Stimulated activated CD8-positive, alpha-beta memory T cell treated with anti-CD3 and anti-CD28 coated beads, Interleukin-7, amount 100 ng/mL, for 1 hour (primary cell): ENCODE measurements around the gene SUMO2.
A peak's percentile ranks its signal among the peaks of the same experiment; 100 is the strongest.
"Not testable (repeated sequence)": the region's sequence is repeated elsewhere in the genome, so short reads cannot be mapped to it uniquely, and the experiment has no call there.

ENCODE experiments used
- DNase-seq, 2 donors: peaks; one replicate each; pipeline ENCODE4 v3.0.0-alpha.2; 2020; ENCODE audit warnings: low read depth in 2 of 2

SUMO2 gene

DNA sequence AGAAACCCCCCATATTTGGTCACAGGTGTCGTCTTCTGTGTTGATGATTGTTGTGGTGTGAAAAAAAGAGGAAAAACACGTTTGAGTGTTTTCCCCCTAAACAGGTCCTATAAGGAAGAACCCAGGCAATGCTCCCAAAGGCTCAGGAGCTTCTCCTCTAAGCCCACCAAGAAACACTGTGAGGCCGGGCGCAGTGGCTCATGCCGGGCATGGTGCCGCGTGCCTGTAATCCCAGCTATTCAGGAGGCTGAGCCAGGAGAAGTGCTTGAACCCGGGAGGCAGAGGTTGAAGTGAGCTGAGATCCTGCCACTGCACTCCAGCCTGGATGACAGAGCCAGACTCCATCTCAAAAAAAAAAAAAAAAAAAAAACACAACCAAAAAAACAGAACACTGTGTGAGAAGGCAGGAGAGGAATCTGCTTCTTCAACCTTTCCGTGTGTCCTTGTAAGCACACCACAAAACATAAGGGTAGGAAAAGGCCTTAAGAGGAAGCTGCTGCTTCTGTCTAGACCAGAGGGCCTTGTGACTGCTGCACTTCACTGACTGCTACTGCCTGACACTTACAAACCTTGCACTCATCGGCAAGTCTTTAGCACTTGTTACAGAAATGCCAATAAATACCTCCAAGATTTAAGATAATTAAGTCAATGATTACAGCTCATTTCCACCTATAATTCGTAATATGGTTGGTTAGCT lies 37.8 kb downstream of the SUMO2 start:
- DNase-seq, result no peak

DNA sequence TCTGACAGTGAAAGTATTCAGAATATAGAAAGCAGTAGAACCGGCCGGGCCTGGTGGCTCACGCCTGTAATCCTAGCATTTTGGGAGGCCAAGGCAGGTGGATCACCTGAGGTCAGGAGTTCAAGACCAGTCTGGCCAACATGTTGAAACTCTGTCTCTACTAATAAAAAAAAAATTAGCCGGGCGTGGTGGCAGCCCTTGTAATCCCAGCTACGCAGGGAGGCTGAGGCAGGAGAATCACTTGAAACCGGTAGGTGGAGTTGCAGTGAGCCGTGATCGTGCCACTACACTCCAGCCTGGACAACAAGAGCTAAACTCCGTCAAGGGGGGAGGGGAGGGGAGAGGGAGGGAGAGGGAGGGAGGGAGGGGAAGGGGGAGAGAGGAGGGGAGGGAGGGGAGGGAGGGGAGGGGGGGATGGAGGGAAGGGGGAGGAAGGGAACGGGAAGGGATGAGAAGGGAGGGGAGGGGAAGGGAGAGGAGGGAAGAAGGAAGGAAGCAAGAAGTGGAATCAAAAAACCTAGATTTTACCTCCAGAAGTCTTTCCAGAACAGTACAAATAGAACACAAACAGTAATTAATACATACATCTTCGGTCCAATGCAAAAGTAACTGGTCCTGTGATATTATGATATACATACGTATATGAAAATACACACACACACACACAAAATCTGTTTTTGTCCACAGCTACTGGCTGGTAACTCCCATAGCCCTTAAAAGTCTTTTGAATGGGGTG lies 40.4 kb downstream of the SUMO2 start:
- DNase-seq, result no peak

DNA sequence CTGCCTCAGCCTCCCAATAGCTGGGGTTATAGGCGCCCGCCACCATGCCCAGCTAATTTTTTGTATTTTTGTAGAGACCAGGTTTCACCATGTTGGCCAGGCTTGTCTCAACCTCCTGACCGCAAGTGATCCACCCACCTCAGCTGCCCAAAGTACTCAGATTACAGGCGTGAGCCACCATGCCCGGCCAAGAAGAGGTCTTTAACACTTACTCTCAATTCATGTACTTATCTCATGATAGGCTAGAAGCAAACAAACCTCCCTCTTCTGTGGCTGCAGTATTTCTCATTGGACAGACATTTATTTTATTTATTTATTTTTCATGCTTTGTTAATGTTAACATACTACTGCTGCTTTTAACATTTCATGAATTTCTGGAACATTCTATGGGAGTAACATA lies 44.2 kb downstream of the SUMO2 start:
- no peak for DNase-seq

DNA sequence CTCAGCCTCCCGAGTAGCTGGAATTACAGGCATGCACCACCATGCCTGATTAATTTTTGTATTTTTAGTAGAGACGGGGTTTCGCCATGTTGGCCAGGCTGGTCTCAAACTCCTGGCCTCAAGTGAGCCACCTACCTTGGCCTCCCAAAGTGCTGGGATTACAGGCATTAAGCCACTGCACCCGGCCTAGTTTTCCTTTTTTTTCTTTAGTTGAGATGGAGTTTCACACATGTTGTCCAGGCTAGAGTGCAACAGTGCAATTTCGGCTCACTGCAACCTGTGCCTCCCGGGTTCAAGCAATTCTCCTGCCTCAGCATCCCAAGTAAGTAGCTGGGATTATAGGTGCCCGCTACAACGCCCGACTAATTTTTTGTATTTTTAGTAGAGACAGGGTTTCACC lies 45.0 kb downstream of the SUMO2 start:
- DNase-seq, result not testable (repeated sequence)

DNA sequence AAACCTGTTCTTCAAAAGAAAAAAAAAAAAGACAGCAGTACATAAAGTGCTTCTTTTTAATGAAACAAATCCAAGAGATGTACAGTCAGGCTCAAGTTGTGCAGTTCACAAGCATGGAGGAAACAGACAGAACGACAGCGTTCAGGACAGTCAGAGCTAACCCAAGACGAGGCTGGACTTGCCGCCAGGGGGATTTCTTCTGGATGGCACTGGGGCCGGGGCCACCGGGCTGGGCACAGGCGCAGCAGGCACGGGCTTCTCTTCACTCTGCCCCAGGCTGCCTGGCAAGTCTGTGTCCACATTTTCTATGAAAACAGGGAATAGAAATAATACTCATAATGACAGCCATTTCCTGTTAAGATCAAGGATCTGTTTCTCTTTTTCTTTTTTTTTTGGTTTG lies 46.8 kb downstream of the SUMO2 start:
- no peak for DNase-seq

DNA sequence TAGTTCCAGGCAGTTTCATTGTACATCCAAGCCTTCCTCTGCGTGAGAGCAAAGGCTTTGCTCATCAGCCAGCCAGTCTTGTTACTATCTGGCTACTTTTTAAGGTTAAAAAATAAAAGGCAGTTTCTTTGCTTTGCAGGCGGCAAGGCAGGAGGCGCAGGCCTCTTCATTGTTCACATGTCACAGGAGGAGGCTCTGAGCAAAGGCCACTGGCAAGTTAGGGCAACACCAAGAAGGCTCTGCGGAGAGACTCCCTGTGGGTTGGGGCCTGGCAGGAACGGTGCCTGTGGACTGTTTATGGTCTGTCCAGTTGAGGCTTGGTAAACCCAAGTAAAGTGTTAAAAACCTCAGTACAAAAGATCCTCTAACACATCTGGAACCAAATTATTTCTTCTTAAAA lies 47.3 kb downstream of the SUMO2 start:
- no peak for DNase-seq

DNA sequence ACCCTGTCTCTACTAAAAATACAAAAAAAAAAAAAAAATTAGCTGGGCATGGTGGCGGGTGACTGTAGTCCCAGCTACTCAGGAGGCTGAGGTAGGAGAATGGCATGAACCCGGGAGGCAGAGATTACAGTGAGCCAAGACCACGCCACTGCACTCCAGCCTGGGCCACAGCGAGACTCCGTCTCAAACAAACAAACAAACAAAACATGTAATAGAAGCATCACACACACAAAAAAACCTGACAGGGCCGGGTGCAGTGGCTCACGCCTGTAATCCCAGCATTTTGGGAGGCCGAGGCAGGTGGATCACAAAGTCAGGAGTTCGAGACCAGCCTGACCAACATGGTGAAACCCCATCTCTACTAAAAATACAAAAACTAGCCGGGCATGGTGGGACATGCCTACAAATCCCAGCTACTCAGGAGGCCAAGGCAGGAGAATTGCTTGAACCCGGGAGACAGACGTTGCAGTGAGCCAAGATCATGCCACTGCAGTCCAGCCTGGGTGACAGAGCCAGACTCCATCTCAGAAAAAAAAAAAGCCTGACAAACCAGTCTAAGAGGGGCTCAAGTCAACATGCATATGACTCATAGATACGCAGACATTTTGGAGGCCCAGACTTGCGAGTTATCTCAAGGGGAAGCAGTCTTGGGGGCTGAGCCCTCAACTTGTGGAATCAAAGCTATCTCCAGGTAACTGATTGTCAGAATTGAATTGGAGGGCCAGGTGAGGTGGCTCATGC lies 49.0 kb downstream of the SUMO2 start:
- DNase-seq, result not testable (repeated sequence)

DNA sequence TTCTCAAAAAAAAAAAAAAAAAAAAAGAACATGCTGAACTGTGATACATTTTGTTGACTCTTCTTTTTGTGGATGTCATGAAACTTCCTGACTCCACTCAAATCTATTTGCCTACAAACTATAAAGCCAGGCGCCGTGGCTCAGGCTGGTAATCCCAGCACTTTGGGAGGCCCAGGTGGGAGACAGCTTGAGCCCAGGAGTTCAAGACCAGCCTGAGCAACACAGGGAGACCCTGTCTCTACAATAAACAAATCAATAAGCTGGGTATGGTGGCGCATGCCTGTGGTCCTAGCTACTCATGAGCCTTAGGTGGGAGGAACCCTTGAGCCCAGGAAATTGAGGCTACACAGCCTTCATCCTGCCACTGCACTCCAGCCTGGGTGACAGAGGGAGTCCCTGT lies 49.8 kb downstream of the SUMO2 start:
- DNase-seq, result no peak

DNA sequence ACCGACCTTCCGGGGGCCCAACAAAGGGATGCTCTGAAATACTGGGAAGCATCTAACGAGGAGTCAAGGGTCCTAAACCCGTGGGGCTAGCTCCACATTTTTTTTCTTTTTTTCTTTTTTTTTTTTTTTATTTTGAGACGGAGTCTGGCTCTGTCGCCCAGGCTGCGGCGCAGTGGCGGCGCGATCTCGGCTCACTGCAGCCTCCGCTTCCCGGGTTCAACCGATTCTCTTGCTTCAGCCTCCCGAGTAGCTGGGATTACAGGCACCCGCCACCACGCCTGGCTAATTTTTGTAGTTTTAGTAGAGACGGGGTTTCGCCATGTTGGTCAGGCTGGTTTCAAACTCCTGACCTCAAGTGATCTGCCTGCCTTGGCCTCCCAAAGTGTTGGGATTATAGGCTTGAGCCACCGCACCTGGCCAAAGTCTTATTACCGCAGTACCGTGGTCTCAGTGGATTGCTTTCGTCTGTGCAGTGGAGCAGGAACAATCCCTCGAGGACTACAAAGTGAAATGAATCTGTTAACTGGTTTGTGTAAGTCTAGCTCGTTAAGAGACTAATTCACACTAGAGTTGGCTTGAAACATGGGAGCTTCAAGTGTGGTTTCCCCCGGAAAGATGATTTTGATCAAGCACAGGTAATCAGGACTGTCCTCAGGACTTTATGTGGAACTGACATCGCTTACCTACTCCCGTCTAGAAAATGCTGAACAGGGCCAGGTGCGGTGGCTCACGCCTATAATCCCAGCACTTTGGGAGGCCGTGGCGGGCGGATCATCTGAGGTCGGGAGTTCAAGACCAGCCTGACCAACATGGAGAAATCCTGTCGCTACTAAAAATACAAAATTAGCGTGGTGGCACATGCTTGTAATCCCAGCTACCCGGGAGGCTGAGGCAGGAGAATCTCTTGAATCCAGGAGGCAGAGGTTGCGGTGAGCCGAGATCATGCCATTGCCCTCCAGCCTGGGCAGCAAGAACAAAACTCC lies 50.5 kb downstream of the SUMO2 start:
- not testable (repeated sequence) for DNase-seq

DNA sequence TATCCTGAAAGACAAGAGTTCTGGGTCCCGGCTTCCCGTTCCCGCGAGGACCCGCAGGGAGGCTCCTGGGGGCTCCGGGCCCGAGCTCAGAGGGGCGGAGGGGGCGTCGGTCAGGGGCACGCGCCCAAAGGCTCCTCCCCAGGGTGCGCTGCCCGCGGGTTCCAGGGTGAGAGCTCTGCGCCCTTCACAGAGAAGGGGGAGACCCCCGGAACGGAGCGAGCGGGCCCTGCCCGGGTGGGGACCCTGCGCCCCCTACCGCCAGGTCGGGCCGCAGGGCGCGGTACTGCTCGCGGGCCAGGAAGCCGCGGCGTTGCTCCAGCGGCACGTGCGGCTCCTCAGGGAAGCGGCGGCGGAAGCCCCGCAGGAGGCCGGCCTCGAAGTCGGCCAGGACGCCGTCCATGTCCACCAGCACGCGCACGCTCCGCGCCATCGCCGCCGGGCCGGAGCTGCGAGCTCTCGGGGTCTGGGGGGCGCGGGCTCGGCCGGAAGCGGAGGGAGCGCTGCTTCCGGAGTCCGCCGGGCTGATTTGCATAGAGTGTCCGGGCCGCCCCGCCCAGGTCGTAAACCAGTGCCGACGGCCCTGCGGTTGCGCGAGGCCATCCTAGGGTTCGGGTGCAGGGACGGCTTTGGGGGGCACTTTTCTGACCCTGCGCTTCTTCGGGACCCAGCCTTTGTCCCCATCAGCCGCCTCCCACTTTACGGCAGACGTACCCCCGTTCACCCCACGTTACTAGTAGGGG lies 51.3 kb downstream of the SUMO2 start, which contains the start of gene NT5C:
Gene NT5C, minus strand, starts transcription at position 465 of the 740 bp plus-strand sequence. Its CDS starts 35 bp downstream, at position 430.
- peak; percentile 31 to 33 for DNase-seq

DNA sequence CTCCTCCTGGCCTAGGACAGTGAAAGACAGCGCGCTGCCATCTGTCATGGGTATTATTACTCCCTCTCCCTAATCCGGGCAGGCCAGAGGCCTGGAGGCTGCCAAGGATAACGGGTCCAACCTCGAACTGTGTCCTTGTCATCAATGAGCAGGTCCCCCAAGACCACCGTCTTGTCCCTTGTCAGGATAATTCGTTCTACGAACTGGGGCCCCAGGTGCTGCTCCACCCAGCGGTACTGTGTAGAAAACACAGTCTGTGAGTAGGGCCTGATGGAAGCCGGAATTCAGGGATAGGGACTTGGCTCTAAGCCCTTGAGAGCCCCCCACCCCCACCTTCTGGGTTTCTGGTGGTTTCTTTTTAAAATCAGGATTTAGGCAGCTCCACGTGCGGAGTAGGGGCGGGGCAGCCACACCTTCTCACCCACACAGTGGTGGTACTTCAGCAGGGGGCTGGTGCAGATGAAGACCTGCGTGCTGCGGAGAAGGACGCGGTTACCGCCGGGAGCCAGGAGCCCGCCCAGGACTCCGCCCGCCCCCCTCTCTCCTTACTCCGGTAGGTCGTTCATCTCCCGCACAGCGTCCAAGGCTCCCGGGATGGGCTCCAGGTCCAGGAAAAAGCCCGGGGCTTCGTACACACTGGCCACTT lies 52.0 kb downstream of the SUMO2 start:
- DNase-seq, result no peak

DNA sequence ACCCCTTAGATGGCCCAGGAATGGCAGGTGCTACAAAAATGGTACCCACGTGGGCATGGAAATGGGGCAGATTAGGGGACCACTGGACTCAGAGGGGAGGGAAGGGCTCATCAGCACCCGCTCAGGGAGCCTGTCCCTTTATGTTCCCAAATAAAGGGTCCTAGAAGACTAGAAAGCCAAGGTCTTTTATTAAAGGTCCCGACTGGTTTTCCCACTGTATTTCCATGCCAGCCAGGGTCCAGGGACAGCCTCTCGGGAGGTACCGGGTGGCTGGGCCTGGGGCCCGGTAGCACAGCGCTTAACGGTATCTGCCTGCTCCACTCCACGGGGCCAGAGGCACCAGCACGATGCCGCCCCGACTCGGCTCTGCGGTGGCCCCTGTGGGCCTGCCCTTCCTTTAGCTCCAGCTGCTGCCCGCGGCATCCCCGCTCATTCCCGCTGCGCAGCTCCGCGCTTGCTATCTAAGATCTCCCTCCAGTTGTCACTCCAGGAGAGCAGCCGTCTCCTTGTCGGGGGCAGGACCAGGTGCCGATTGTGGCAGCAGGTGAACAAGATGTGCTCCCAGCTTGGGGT lies 52.6 kb downstream of the SUMO2 start:
- DNase-seq, result no peak

DNA sequence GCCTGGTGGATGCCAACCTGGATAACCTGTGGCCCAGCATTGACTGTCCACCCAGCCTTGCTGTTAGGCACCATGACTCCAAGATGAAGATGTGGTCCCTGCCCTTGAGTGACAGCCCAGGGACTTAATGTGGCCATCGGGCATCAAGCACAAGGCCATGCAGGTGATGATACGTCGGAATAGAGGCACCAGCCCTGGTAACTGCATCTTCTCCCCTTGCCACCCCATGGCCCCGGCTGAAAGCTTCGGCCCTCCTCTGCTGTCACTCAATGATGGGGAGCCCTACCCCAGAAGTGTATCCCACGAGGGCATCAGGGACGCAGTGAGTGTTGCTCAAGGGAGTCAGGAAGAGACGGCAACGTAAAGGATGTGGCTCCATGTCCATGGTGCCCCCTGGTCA lies 53.2 kb downstream of the SUMO2 start:
- no peak for DNase-seq

DNA sequence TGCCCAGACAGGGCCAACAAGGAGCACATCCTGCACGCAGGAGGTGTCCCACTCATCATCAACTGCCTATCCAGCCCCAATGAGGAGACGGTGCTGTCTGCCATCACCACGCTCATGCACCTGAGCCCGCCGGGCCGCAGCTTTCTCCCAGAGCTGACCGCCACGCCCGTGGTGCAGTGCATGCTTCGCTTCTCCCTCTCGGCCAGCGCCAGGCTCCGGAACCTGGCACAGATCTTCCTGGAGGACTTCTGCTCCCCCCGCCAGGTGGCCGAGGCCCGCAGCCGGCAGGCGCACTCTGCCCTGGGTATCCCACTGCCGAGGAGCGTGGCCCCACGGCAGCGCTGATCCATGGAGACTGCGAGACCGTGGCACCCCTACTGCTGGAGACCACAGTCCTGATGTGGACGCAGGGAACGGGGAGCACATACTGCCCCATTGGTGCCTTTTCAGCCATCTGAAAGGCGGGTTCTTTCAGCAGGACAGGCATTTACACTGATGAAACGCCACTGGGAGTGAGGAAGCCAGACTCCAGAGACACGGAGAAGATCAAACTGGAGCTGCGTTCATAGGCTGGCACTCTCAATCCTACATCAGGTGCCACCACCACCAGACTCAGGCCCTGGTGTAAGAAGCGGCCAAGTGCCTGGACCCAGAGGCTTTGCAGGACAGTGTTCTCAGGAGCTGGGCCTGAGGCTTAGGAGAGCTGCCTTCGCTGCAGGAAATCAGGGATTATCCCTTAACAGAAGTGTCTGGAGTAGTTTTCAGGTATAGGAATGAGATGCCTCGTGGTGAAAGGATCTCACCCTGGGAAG lies 53.9 kb downstream of the SUMO2 start:
- no peak for DNase-seq

DNA sequence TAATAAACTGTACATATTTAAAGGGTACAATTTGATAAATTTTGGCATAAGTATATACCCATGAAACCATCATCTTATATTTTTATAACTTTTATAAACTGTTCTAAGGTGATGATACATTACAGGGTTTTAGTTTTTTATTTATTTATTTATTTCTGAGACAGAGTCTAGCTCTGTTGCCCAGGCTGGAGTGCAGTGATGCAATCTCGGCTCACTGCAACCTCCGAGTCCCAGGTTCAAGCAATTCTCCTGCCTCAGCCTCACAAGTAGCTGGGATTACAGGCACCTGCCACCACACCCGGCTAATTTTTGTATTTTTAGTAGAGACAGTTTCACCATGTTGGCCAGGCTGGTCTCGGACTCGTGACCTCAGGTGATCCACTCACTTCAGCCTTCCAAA lies 54.8 kb downstream of the SUMO2 start:
- DNase-seq, result not testable (repeated sequence)

DNA sequence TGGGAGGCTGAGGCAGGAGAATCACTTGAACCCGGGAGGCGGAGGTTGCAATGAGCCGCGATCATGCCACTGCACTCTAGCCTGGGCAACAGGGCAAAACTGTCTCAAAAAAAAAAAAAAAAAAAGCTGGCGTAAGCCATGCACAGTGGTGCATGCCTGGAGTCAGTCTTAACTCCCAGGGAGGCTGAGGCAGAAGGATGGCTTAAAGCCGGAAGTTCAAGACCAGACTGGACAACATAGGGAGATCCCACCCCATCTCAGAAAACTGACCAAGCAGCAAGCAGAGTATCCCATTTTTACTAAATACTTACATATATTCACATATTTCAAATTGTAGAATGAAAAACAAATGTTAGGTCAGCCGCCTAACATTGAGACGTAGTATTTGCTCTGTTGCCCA lies 55.8 kb downstream of the SUMO2 start:
- no peak for DNase-seq

DNA sequence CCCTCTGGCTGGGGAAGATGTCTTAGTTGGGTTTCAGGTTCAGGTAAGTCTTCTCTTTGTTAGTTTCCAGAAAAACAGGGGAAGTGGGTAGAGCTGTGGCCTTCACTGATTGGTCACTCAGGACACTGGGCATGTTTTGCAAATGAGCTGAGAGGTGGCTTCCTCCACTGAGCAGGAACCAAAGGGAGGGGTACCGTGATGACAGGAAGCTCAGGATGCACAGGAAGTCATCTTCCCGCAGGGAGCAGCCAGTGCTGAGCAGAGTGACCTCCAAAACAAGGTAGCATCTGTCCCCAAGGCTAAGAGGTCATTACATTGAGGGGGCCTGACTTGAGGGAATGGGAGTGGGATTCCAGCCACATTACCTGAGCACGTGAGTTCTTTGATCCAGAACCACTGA lies 56.8 kb downstream of the SUMO2 start:
- no peak for DNase-seq

DNA sequence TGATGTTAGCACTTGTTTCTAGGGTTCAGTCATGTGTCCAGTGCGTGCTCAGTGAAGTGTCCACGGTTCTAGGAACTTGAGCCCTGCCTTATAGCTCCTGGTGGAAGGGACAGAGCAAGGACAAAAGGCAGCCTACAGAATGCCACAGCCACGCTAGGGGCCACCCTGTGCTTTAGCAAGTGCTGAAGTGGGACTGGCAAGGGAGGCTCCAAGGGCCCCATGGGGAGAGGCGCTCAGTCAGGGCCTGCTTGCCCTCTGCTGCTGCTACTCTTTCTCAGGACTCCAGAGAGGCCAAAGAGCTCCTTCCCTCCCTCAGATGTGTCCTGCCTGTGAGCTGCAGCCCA lies 58.0 kb downstream of the SUMO2 start:
- no peak for DNase-seq
